Measurements from ENCODE around the gene GNMT. TPM values are rescaled to one million over a fixed set of nuclear protein-coding genes. Genes with fewer than 3 reads are reported as not detected.
A peak's percentile ranks its signal among the peaks of the same experiment; 100 is the strongest.

GNMT gene
- polyA plus RNA-seq, 1 donor from 2014 or later = 0.97 TPM

- Histone ChIP-seq H3K27ac (ENCODE audit: low read length) (no peak overlapping the region), H3K79me2 (replicated peaks; ENCODE audit: insufficient read depth, low read length) (no peaks in the 10 kb centered on the region), H3K36me3 (ENCODE audit: insufficient read depth, low read length) (no peaks in the 10 kb centered on the region), H3K4me2 (ENCODE audit: low read length) (no peak overlapping the region), H4K20me1 (ENCODE audit: insufficient read depth) (no peaks in the 10 kb centered on the region), H3K27me3 (ENCODE audit: insufficient read depth, low read depth, low read length) (peaks cover 27% of the 10 kb centered on the region), H3K9me3 (ENCODE audit: low read length) (no peaks in the 10 kb centered on the region), H3K9me2 (ENCODE audit: insufficient read depth, low read length) (no peaks in the 10 kb centered on the region), H3K4me3 (ENCODE audit: low read length) (peak overlapping the region; percentile 60), H2AFZ (ENCODE audit: low read depth, low read length) (no peak overlapping the region), H3K9ac (ENCODE audit: low read length) (no peak overlapping the region), H3F3A (ENCODE audit: insufficient read depth, low read length, poor library complexity, severe bottlenecking) (no peaks in the 10 kb centered on the region)
- TF ChIP-seq REST (IDR thresholded peaks at IDR 0.05; ENCODE audit: borderline replicate concordance) (no peak), EP300 (conservative IDR thresholded peaks at IDR 0.05; ENCODE audit: poor library complexity, severe bottlenecking) (no peak), MXI1 (conservative IDR thresholded peaks at IDR 0.05; ENCODE audit: poor library complexity, severe bottlenecking) (no peak), RAD21 (conservative IDR thresholded peaks at IDR 0.05) (no peak), POLR2AphosphoS5 (IDR thresholded peaks at IDR 0.05) (no peak), EZH2 (IDR thresholded peaks at IDR 0.05; ENCODE audit: borderline replicate concordance, insufficient read depth, low read length, poor library complexity, severe bottlenecking) (no peak), SMC3 (conservative IDR thresholded peaks at IDR 0.05; ENCODE audit: poor library complexity) (no peak), TAF1 (IDR thresholded peaks at IDR 0.05; ENCODE audit: low read depth) (no peak)
- TF ChIP-seq, protein P1, sequence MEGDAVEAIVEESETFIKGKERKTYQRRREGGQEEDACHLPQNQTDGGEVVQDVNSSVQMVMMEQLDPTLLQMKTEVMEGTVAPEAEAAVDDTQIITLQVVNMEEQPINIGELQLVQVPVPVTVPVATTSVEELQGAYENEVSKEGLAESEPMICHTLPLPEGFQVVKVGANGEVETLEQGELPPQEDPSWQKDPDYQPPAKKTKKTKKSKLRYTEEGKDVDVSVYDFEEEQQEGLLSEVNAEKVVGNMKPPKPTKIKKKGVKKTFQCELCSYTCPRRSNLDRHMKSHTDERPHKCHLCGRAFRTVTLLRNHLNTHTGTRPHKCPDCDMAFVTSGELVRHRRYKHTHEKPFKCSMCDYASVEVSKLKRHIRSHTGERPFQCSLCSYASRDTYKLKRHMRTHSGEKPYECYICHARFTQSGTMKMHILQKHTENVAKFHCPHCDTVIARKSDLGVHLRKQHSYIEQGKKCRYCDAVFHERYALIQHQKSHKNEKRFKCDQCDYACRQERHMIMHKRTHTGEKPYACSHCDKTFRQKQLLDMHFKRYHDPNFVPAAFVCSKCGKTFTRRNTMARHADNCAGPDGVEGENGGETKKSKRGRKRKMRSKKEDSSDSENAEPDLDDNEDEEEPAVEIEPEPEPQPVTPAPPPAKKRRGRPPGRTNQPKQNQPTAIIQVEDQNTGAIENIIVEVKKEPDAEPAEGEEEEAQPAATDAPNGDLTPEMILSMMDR (IDR thresholded peaks at IDR 0.05; ENCODE audit: poor library complexity, severe bottlenecking) = no peak
Measured at GRCh38 chr6:42961020-42961470, 491 bp downstream of the GNMT start.

DNA sequence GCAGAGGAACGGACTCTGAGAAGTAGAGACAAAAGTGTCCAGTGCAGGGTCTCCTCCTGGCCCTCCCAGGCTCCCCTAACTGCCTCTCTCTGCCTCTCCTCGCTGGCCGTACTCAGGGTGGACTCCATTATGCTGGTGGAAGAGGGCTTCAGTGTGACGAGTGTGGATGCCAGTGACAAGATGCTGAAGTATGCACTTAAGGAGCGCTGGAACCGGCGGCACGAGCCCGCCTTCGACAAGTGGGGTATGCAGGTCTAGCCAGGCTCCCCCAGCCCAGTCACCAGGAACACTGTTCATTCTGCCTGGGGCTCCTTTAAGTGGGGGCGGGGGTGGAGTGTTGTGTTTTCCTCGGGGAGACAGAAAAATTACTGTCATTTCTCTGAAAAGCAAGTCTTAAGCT is 1.5 kb downstream of the GNMT start:
- Histone ChIP-seq H3K4me3 (ENCODE audit: low read length) (no peak overlapping the region), H3K27me3 (ENCODE audit: insufficient read depth, low read depth, low read length) (peaks cover 27% of the 10 kb centered on the region), H3K79me2 (replicated peaks; ENCODE audit: insufficient read depth, low read length) (no peaks in the 10 kb centered on the region), H3F3A (ENCODE audit: insufficient read depth, low read length, poor library complexity, severe bottlenecking) (no peaks in the 10 kb centered on the region), H3K4me2 (ENCODE audit: low read length) (no peak overlapping the region), H3K27ac (ENCODE audit: low read length) (no peak overlapping the region), H3K9me3 (ENCODE audit: low read length) (no peaks in the 10 kb centered on the region), H4K20me1 (ENCODE audit: insufficient read depth) (no peaks in the 10 kb centered on the region), H2AFZ (ENCODE audit: low read depth, low read length) (no peak overlapping the region), H3K9ac (ENCODE audit: low read length) (no peak overlapping the region), H3K36me3 (ENCODE audit: insufficient read depth, low read length) (no peaks in the 10 kb centered on the region), H3K9me2 (ENCODE audit: insufficient read depth, low read length) (no peaks in the 10 kb centered on the region)
- TF ChIP-seq POLR2AphosphoS5 (IDR thresholded peaks at IDR 0.05) (no peak), REST (IDR thresholded peaks at IDR 0.05; ENCODE audit: borderline replicate concordance) (no peak), MXI1 (conservative IDR thresholded peaks at IDR 0.05; ENCODE audit: poor library complexity, severe bottlenecking) (no peak)

All from neural cell (in vitro differentiated cells).